Measurements from ENCODE around the gene LAMA3.

Gene LAMA3

DNA sequence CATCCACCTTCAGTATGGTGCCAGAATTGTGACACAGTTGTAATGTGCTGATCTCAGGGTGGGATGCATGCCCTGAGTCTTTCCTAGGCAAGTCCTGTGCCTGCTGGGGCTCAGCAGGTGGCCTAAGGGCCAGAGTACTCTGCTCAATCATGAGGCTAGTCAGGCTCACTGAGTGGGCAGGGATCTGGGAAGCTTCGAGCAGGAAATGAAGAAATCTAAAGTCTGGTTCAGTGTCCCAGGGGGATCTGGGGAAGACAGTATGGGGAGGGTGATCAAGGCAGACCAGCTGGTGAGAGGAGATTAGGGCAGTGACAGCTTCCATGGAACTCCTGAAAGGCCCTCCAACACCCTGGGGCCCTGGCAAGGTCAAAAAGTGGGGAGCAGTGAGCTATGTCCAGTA, 17.7 kb upstream of the LAMA3 start:
- no peak for DNase-seq

DNA sequence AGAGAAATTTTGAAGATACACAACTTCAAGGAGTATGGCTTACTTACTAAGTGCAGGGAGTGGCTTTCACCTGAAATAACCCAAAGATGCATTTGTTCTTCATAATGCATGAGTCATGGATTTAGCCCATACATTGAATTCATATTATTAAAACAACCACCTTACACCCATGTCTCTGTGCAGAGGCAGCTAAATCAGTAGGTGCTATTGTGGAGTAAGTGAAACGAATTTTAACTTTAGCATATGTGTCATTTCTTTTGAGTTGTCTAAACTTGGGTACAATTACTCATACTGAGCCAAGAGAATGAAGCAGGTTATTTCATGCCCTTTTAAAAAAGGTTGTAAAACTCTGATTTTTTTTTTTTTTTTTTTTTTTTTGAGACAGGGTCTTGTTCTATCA, 15.5 kb upstream of the LAMA3 start:
- DNase-seq = no peak

DNA sequence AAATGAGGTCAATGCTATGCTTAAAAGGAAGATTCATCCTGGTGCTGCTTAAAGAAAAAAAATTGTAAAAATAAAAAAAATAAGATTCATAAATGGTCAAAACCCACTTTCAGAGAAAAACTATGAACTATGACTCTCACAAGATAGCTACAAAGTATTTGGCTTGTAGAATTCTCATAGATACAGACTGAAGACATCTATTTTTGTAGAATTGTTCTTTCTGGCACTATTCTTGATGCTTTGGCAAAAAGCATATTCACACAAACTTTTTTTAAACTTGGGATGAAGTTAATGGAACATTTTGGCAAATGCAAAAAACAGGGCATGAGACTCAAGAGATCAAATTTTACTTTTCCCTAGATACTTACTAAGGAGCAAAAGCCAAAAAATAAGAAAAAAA, 14.0 kb upstream of the LAMA3 start:
- DNase-seq = no peak

DNA sequence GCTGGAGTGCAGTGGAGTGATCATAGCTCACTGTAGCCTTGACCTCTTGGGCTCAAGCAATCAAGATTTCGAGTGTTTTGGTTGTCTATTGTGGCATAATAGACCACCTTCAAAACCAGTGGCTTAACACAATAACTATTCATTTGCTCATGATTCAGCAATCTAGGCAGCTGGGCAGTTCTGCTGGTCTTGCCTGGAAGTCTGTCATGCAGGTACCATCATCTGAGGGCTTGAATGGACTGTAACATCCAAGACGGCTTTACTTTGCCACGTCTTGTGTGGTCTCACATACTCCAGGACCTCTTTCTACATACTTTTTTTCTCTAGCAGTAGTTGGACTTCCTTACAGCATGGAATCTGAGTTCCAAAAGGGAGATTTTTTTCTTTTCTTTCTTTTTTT, 13.4 kb upstream of the LAMA3 start:
- no peak for DNase-seq

DNA sequence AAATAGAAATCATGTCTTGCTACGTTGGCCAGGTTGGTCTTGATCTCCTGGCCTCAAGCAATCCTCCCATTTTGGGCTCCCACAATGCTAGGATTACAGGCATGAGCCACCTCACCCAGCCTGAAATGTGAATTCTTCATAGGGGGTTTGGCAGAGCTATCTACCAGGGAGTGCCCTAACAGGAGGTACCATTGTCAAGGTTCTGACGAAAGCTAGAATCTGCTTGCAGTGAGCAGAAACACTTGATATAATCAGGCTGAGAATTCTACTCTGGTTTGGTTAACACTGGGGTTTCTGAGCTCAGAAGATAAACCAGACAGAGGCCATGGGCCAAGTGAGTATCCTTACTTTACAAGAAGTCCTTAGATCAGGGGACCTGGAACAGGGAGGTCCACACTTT, 7.2 kb upstream of the LAMA3 start:
- DNase-seq = no peak

DNA sequence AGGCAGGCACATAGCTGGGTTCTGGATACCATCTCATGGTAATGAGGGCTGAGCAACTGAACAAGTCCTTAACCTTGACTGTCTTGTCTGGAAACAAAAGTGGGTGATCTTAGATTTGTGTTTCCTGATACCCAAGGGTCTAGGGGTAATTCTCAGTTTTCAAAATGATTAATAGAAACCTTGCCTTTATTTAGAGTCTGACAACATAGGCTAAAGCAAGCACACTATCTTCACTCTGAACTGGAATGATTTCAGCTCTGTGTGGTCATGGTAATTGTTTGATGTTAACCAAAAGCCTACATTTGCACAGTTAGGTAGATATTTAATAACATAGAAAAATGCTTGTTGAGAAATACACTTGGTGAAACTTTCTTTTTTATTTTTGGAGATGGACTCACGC, 6.8 kb upstream of the LAMA3 start:
- DNase-seq = no peak

DNA sequence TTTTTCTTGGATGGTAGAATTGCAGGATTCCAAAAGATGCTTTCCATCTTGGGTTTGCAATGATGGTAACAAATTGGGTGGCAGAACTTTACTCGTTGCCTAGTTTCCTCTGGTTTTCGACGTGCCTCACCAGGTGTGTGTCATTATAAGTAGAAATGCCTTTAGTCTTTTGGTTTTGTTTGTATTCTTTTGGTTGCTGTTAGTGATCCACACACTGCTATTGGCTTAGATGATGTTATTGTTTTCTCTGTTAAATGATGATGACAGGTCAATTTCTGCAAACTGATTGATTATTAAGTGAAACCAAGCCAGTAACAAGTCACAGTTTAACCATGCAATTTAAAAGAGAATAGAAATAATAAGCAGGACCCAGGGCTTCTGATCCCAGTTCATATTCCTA, 6.1 kb upstream of the LAMA3 start:
- DNase-seq = no peak

DNA sequence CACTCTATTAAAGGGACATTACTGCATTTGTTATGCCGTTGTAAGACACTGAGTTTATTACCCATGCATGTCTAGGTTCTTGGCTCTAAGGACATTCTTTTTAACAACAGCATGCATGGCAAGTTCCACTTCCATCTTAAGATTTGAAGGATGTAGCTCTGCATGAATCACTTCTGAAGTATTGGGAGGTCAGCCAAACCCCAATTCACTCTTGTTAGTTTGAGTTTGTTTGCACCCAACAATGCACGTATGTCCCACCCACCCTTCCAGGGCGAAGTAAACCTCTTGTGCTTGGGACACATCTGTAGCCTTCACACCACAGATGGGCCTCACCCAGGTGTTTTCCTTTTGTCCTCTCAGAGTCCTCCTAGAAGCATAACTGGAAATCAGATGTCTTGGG, 5.6 kb upstream of the LAMA3 start:
- DNase-seq = no peak

DNA sequence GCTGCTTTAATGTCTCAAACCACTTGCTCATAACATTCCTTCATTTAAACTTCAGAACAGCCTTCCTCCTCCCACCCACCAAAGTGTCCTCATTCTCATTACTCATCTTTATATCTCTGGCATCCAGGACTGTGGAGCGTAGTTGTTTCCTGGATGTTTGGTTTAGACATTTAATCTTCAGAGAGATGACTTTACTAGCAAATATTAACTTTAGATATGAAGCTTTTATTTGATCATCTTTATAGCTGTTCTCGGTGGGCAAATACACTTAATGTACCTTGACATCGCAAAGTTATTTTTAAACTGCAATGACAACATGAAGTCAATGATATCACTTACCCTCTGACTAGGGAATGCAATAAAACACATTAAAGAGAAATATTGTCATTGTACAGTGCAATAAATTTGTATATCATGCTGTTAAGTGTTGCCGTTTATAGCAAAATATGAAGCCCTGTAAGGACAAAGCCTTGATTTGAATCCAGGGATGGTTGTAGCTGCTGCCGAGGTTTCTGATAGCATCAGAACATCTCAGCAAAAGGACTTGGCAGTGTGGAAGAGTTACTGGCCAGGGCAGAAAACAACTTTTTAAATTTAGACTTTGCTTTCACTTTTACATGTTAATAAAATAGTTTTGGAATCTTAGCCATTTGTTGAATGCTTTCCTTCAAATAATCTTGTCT, 4.6 kb upstream of the LAMA3 start:
- DNase-seq = no peak

DNA sequence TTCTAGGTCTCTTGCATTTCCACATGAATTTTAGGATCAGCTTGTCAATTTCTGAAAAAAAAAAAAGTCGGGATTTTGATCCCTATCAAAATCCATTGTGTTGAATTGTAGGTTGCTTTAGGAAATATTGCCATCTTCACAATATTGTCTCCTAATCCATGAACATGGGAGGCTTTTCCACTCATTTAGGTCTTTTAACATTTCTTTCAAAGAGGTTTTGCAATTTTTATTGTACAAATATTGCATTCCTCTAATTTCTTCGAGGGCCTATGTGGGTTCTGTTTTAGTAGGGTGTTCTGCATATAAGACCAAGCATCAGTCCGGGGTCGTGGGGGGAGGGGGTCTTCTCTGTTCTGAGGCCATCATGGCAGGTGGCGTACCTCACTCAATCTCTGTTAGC, 725 bp upstream of the LAMA3 start:
- no peak for DNase-seq

DNA sequence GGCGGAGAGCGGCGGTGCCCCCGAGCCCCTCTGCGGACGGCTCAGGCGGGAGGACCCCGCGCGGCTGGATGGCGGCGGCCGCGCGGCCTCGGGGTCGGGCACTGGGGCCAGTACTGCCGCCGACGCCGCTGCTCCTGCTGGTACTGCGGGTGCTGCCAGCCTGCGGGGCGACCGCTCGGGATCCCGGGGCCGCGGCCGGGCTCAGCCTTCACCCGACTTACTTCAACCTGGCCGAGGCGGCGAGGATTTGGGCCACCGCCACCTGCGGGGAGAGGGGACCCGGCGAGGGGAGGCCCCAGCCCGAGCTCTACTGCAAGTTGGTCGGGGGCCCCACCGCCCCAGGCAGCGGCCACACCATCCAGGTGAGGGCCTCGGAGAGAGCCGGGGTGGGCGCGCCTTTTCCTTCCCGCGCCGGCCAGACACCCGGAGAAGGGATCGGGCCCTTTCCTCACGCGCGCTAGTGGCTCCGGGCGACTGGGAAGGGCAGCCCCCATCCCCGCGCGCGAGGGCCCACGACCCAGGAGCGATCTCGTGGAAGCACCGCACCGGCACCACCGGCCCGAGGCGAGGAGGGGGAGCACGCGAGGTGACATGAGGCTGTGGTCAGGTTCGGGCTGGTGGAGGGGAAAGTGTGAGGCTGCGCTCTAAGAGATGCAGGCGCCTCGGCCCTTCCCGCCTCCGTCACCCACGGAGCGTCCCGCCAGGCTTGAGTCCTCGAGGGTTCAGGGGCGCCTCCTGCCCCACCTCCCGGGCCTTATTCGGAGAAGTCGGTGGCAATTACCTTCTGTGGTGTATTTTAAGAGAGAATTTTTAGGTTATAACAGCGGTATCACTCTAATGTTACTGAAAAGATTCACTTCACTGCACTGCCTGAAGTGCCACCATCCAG, 607 bp downstream of the LAMA3 start:
- no peak for DNase-seq

DNA sequence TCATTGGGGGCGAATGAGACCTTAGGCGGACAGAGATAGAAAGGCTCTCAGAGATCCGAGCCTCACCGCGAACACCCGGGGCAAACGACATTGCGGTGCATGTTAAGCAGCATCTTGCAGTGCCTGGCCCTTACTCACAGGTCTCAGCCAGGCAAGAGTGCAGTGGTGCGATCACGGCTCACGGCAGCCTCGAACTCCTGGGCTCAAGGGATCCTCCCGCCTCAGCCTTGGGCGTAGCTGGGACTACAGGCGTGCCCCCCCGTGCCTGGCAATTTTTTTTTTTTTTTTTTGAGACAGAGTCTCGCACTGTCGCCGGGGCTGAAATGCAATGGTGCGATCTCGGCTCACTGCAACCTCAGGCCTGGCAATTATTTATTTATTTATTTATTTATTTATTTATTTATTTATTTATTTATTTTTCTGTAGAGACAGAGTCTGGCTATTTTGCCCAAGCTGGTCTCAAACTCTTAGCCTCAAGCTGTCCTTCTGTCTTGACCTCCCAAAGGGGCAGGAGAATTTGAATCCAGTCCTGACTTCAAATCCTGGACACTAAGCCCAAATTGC, 1.3 kb downstream of the LAMA3 start:
- no peak for DNase-seq

DNA sequence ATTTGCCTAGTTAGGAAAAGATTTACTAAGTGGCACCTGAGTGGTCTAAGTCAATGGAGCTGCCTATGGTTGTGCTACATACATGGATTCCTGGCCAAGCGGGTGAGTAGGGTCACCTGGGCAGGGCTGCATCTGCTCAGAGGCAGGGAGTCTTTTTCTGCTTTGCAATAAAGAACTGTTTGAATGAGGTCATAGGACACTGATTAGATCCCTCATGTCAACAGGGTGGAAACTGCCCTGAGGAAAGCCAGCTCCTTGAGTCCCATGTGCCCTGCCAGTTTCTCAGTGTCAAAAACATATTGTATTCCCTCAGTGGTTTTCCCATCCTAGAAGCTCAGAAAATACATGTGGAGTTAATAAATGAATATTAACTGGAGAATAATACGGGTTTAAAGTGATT, 4.6 kb downstream of the LAMA3 start:
- no peak for DNase-seq

DNA sequence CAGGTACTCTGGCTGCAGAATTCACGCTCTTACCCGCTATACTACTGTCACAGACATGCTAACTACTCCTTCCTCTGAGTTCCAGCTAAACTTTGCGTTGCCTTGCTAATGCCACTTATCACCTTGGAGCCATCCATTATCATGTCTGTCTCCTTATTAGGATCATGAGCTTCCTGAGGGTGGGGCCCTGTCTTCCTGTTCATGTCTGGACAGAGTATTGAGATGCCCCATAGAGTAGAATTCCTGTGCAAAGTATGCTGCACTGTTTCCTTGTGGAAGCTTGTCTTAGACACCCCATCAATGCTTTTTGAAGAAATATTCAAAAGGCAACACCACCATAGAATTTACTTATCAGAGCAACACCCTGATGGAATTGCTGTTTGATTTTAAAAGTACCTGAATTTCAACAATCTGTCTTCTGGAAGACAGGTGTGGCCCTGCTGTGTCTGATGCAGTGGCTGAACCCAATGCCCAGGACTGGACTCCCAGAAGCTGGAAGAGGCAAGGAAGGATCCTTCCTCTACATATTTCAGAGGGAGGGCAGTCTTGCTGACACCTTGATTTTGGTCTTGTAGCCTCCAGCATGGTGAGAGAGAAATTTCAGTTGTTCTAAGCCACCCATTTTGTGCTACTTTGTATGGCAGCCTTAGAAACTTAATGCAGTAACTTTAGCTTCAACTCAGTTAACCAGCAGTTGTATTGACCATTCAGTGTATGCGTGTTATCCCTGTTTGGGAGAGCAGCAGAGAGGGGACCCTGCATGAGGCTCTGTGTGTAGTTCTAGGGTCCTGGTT, 5.6 kb downstream of the LAMA3 start:
- no peak for DNase-seq

DNA sequence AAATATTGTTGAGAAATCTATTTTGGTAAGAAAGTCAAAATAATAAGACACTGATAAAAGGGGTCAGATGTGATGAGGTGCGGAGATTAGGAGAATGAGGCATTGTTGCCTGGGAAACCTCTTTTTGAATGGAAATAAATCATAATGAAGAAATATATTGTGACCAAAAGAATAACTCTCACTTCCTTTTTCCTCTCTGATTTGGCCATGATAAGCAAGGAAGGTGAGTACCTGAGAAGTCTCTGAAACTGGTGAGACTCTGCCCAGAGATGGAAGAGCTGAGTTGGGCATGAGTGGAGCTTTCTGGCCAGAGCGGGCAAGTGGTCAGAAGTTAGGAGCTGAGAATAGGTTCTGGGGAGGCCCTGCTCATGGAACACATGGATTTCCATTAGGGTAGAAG, 11.8 kb downstream of the LAMA3 start:
- DNase-seq = no peak

DNA sequence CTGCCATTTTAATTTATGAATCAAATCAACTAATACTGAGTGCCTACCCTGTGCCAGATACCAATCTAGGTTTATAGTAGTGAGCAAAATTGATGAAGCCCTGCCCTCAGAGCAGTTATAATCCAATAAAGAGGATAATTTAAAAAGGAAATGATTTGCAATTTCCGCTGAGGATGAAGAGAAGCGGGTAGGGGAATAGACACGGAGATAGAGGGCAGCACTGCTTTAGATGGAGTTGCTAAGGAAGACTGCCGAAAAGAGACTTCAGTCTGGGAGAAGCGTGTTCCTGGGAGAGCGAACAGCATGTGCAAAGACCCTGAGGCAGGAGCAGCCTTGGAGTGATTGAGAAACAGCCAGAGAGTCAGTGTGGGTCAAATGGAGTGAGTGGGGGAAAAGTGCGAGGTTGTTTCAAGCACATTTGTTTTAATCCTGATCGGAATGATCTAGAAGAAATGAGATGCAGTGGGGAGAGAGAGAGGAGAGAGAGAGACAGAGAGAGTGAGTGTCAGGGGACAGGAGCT, 12.4 kb downstream of the LAMA3 start:
- DNase-seq = no peak

DNA sequence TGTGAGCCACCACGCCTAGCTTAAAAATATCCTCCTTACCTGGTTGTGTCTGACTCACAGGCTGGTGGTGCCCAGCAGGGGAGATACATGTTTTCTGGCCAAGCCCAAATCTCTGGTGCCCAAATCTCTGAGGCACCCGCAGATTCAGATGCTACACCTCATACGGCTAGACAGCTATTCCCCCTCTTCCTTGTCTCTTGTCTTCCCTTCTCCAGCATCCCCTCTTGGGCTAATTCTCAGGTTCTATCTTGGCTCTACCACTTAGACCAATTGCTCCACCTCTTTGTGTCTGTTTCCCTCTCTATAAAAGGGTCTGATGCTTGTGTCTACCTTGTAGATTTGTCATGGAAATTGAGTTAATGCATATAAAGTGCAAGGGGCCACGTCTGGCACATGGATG, 13.4 kb downstream of the LAMA3 start:
- DNase-seq = no peak

DNA sequence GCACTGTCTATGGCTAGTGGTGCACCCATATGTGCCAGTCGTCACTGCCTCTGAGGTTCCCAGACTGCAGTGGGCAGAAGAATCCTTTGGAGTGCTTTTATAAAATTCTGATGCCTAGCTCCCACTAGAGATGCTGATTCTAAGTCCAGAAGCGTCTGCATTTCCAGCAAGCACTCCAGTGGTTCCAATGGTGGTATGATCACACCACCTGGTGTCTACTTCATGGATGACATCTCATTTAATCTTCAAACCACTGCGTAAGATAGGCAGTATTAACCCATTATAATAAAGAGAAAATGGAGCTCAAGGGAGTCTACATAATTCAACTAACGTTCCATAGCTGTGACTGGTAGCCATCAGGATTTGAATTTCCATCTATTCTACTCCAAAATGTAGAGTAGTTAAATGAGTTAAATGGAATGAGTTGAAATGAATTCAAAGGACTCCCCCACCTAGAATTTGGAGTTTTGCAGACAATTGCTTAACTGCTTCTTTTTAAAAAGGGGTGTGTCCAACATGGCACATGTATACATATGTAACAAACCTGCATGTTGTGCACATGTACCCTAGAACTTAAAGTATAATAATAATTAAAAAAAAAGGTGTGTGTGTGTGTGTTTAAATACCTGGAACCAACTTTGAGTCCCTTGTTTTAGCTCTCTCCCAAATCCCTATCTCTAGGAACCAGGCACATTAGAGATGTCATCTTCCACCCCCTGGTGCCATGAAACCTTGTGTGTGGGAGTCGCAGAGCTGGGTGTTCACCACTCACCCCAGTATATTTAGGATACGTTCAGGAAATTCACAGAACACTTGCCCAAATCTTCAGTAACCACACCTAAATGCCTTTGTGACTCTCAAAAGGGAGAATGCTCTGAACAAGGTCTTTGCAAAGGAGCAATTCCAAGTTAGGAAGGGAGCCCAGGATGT, 14.1 kb downstream of the LAMA3 start:
- DNase-seq = peak; percentile 9 to 21

DNA sequence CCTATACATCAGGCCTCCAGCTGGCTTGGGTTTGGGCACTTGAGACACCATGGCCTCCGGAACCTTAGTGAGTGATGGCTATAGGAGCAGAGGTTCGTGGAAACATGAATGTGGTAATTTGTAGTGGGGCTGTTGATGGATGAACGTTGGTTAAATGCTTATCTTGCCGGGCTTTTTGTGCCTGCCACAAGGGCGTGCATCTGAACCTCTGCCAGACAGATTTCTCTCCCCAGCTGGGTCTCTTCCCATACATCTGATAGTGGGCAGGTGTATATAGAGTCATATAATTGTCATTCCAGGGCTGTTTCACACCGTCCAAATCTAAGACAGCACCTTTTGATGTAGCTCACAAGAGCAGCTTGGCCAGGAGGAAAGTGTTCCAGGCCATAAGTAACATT, 14.7 kb downstream of the LAMA3 start:
- no peak for DNase-seq

DNA sequence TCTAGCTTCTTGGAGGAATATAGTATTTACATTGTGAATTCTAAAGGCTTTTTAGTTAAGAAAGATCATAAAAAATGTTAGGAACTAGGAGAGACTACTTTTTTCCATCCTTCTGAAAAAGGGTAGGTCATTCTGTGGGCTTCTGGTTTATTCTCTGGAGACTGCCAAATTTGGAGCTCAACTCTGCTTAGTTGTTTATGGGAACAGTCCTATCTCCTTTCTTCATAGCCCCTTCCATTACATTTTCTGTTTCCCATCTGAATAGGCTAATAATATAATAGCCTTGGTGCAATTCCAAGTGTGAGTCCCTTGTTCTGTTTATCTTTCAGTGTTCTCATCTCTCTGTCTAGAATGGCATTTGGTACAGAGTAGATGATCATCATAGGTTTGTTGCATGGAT, 15.6 kb downstream of the LAMA3 start:
- DNase-seq = no peak

DNA sequence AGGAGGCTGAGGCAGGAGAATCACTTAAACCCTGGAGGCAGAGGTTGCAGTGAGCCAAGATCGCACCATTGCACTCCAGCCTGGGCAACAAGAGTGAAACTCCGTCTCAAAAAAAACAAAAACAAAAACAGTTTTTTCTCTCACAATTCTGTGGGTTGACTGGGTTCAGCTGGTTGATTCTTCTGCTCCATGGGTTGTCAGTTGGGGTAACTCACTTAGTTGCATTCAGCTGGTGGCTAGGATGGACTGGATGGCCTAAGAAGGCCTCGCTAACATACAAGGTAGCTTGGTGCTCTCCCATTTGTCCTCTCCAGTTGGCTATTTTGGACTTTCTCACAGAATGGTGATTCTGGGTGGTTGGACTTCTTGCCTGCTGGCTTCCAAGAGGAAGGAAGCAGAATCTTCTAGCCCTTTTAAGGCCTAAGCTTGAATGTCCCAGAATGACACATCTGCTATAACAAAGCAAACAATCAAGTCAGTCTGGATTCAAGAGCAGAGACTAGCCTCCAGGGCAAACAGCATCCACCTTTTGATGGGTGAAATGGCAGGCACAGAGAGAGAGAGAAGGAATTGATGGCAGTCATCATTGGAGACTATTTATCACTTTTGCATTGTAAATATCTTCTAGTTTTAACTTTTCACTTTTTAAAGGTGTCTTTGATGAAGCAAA, 17.9 kb downstream of the LAMA3 start:
- DNase-seq = no peak
